IPS DF 19.7 (cell line): ENCODE data around the gene ANKRD10.
"Not testable (repeated sequence)": the region's sequence is repeated elsewhere in the genome, so short reads cannot be mapped to it uniquely, and the experiment has no call there.

Experiments
- DNase-seq: peaks from one replicate; pipeline ENCODE4 v3.0.0-alpha.2; 2013; ENCODE audit warnings: low read depth, low spot score

Gene ANKRD10

GRCh38 chr13:110915057-110915873 is at the start of gene ANKRD10:
ANKRD10 (minus strand) TSS chr13:110915069; CDS start chr13:110914934, 135 bp downstream.
- DNase-seq: peak; percentile 92

GRCh38 chr13:110964229-110965037 is 49.6 kb upstream of the ANKRD10 start:
- no peak for DNase-seq

- no peak for DNase-seq
Measured at GRCh38 chr13:110963554-110963970, 48.7 kb upstream of the ANKRD10 start.

GRCh38 chr13:110961959-110962358 is 47.1 kb upstream of the ANKRD10 start:
- DNase-seq: no peak

GRCh38 chr13:110960204-110960603 is 45.3 kb upstream of the ANKRD10 start:
- DNase-seq: no peak

- DNase-seq: no peak
Measured at GRCh38 chr13:110957931-110958330, 43.1 kb upstream of the ANKRD10 start.

- no peak for DNase-seq
Measured at GRCh38 chr13:110957181-110957884, 42.5 kb upstream of the ANKRD10 start.

GRCh38 chr13:110956216-110956615 is 41.3 kb upstream of the ANKRD10 start:
- not testable (repeated sequence) for DNase-seq

- not testable (repeated sequence) for DNase-seq
Measured at GRCh38 chr13:110955608-110956007, 40.7 kb upstream of the ANKRD10 start.

- not testable (repeated sequence) for DNase-seq
Measured at GRCh38 chr13:110955072-110955503, 40.2 kb upstream of the ANKRD10 start.

- DNase-seq: not testable (repeated sequence)
Measured at GRCh38 chr13:110954533-110954920, 39.7 kb upstream of the ANKRD10 start.

- no peak for DNase-seq
Measured at GRCh38 chr13:110953833-110954532, 39.1 kb upstream of the ANKRD10 start.

- DNase-seq: no peak
Measured at GRCh38 chr13:110953416-110953815, 38.5 kb upstream of the ANKRD10 start.

- not testable (repeated sequence) for DNase-seq
Measured at GRCh38 chr13:110952135-110952534, 37.3 kb upstream of the ANKRD10 start.

- no peak for DNase-seq
Measured at GRCh38 chr13:110950819-110951570, 36.1 kb upstream of the ANKRD10 start.

- DNase-seq: no peak
Measured at GRCh38 chr13:110950356-110950755, 35.5 kb upstream of the ANKRD10 start.

GRCh38 chr13:110949628-110950027 is 34.8 kb upstream of the ANKRD10 start:
- no peak for DNase-seq

- DNase-seq: no peak
Measured at GRCh38 chr13:110949116-110949515, 34.2 kb upstream of the ANKRD10 start.

GRCh38 chr13:110947338-110947737 is 32.5 kb upstream of the ANKRD10 start:
- not testable (repeated sequence) for DNase-seq

GRCh38 chr13:110945928-110946570 is 31.2 kb upstream of the ANKRD10 start:
- DNase-seq: no peak
